Tibial artery (tissue), 4 donors: ENCODE data around the gene AGK.
"Not testable (repeated sequence)": the region's sequence is repeated elsewhere in the genome, so short reads cannot be mapped to it uniquely, and the experiment has no call there.

Experiments
- DNase-seq, 2 donors: peaks; one replicate each; pipeline ENCODE4 v3.0.0-alpha.2; 2019
- H3K27ac ChIP-seq, 2 donors: fragments of 200-600 bp; sonication (generic) in 1 of 2; 1 replicate in 1 of 2; 2 replicates in 1 of 2; pipeline ENCODE4 v1.5.1; 2018 to 2019; ENCODE audit warnings: mild to moderate bottlenecking in 1 of 2
- H3K27me3 ChIP-seq, 2 donors: fragments of 200-600 bp; sonication (generic) in 1 of 2; one replicate each; pipeline versions ENCODE4 v1.5.1 to v1.6.0; 2016 to 2019
- H3K36me3 ChIP-seq, 3 donors: fragments of 200-600 bp; sonication (generic) in 2 of 3; one replicate each; pipeline ENCODE4 v1.5.1; 2016 to 2019; ENCODE audit warnings: mild to moderate bottlenecking in 2 of 3
- H3K4me1 ChIP-seq, 4 donors: fragments of 200-600 bp; sonication (generic) in 2 of 4; 1 replicate in 3 of 4; 2 replicates in 1 of 4; pipeline ENCODE4 v1.5.1; 2016 to 2019
- H3K4me3 ChIP-seq, 2 donors: fragments of 200-600 bp; sonication (generic) in 1 of 2; 1 replicate in 1 of 2; 2 replicates in 1 of 2; pipeline ENCODE4 v1.5.1; 2018 to 2019; ENCODE audit warnings: mild to moderate bottlenecking in 2 of 2
- H3K9me3 ChIP-seq, 3 donors: fragments of 200-600 bp; sonication (generic) in 1 of 3; one replicate each; pipeline ENCODE4 v1.5.1; 2016 to 2019
- CTCF ChIP-seq, 2 experiments: fragments of 200-600 bp in 1 of 2; fragments of 450-650 bp in 1 of 2; IDR thresholded peaks; one replicate each; pipeline ENCODE4 v1.5.1; 2017 to 2019; ENCODE audit warnings: antibody characterized with exemption in 2 of 2, mild to moderate bottlenecking in 1 of 2, moderate library complexity in 1 of 2
- intact Hi-C: fragments of 100-400 bp; cut with DNase I; formaldehyde crosslinking; loops from one replicate; pipeline ENCODE4 v1.15.0; 2023; ENCODE audit warnings: low total_unique reads

Gene AGK

GRCh38 chr7:141686074-141686473, 134.9 kb downstream of the AGK start:
- no peak overlapping the region for H3K27ac ChIP-seq
- H3K27me3 ChIP-seq, result no peaks in the 10 kb centered on the region
- DNase-seq, result no peak
- no peak for TF ChIP-seq CTCF (IDR thresholded peaks at IDR 0.05)
- H3K36me3 ChIP-seq, result peaks cover 12 to 51% (median 38%) of the 10 kb centered on the region in 3 donors
- intact Hi-C loops, result no loop called here
- H3K4me1 ChIP-seq, result peaks cover 0 to 20% (median 0%) of the 10 kb centered on the region in 4 donors
- no peak overlapping the region for H3K4me3 ChIP-seq
- H3K9me3 ChIP-seq, result no peaks in the 10 kb centered on the region

- intact Hi-C loops, result no loop called here
- Histone ChIP-seq H3K4me1 (peaks cover 0 to 20% (median 0%) of the 10 kb centered on the region in 4 donors), H3K36me3 (peaks cover 12 to 45% (median 34%) of the 10 kb centered on the region in 3 donors), H3K4me3 (no peak overlapping the region), H3K9me3 (no peaks in the 10 kb centered on the region), H3K27ac (no peak overlapping the region), H3K27me3 (no peaks in the 10 kb centered on the region)
- TF ChIP-seq CTCF (IDR thresholded peaks at IDR 0.05), result no peak
- no peak for DNase-seq
Observed at GRCh38 chr7:141686670-141687069, 135.5 kb downstream of the AGK start.

GRCh38 chr7:141688043-141688442, 136.8 kb downstream of the AGK start:
- H3K36me3 ChIP-seq, result peaks cover 3 to 32% (median 24%) of the 10 kb centered on the region in 3 donors
- H3K4me3 ChIP-seq, result no peak overlapping the region
- H3K27ac ChIP-seq, result no peak overlapping the region
- peaks cover 0 to 20% (median 0%) of the 10 kb centered on the region in 4 donors for H3K4me1 ChIP-seq
- H3K27me3 ChIP-seq, result no peaks in the 10 kb centered on the region
- intact Hi-C loops, result no loop called here
- no peak for DNase-seq
- H3K9me3 ChIP-seq, result no peaks in the 10 kb centered on the region
- TF ChIP-seq CTCF (IDR thresholded peaks at IDR 0.05), result no peak

GRCh38 chr7:141689072-141689825, 138.0 kb downstream of the AGK start:
- H3K9me3 ChIP-seq, H3K27ac ChIP-seq, H3K27me3 ChIP-seq, H3K4me3 ChIP-seq, DNase-seq, intact Hi-C loops: not testable (repeated sequence)
- H3K36me3 ChIP-seq, result peaks cover 0 to 20% (median 13%) of the 10 kb centered on the region in 3 donors
- H3K4me1 ChIP-seq, result peaks cover 0 to 20% (median 0%) of the 10 kb centered on the region in 4 donors

GRCh38 chr7:141691540-141691939, 140.3 kb downstream of the AGK start:
- H3K27ac ChIP-seq, result no peak overlapping the region
- no peaks in the 10 kb centered on the region for H3K27me3 ChIP-seq
- intact Hi-C loops, result no loop called here
- no peak for DNase-seq
- TF ChIP-seq CTCF (IDR thresholded peaks at IDR 0.05), result no peak
- peaks cover 0 to 21% (median 4%) of the 10 kb centered on the region in 4 donors for H3K4me1 ChIP-seq
- H3K9me3 ChIP-seq, result no peaks in the 10 kb centered on the region
- no peaks in the 10 kb centered on the region for H3K36me3 ChIP-seq
- H3K4me3 ChIP-seq, result no peak overlapping the region

GRCh38 chr7:141691961-141692360, 140.8 kb downstream of the AGK start:
- Histone ChIP-seq H3K36me3 (no peaks in the 10 kb centered on the region), H3K27ac (no peak overlapping the region), H3K4me3 (no peak overlapping the region), H3K27me3 (no peaks in the 10 kb centered on the region), H3K9me3 (no peaks in the 10 kb centered on the region), H3K4me1 (peaks cover 0 to 17% (median 6%) of the 10 kb centered on the region in 4 donors)
- DNase-seq, result no peak
- no peak for TF ChIP-seq CTCF (IDR thresholded peaks at IDR 0.05)
- intact Hi-C loops, result no loop called here
